Tongue (tissue), 2 donors: ENCODE results near the gene SCGB1D4. TPM values are rescaled to one million over a fixed set of nuclear protein-coding genes. Genes with fewer than 3 reads are reported as not detected.

Experiments used
- DNase-seq: peaks from one replicate; pipeline ENCODE4 v3.0.0-alpha.2; 2015
- total RNA-seq: library from RNA; depleted of rRNA; stranded (reverse); fragments of >200 nt; gene quantifications from one replicate; pipeline ENCODE4 v1.2.3, GENCODE V29; 2014

The SCGB1D4 gene
- total RNA-seq, 1 donor from 2014 or later: not detected

DNA sequence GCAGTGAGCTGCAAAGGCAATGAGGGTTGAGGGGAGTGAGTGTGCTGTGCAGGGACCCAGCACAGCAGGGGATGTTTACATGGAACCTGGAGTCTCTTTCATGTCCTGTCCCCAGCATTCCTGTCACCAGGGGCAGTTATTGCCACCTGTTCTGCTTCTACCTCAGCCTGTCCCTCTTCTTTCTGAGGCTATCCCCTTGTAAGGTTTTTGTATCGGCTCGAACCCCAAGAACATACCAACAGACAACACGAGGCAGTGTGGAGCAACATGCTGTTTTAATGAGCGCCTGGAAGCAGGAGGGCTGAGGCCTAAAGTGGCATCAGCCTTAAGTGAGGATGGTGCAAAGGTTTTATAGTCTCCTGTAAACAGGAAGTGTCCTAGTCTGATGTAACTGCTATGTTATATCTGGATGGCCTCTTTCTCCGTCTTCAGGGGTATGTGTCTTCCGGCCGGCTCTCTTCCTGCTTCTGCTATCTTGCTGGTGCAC lies 25.0 kb downstream of the SCGB1D4 start:
- DNase-seq: no peak

DNA sequence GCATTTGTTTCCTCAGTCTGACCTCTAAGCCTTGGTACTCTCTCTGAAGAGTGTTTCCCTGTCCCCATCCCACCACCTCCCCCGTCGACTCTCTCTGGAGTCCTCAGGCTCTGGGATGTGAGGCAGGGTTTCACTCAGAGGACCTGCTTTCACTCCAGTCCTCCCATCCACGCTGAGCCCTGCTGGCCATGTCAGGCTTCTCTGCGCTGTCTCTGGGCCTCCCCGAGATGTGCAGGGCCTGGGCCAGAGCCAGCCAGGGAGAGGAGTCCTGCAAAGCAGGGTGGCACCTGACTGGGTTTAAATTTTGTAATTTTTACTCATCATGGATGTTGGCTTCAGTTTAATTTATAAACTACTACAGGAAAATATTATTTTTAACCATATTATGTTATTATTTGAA lies 25.6 kb downstream of the SCGB1D4 start:
- DNase-seq: no peak

DNA sequence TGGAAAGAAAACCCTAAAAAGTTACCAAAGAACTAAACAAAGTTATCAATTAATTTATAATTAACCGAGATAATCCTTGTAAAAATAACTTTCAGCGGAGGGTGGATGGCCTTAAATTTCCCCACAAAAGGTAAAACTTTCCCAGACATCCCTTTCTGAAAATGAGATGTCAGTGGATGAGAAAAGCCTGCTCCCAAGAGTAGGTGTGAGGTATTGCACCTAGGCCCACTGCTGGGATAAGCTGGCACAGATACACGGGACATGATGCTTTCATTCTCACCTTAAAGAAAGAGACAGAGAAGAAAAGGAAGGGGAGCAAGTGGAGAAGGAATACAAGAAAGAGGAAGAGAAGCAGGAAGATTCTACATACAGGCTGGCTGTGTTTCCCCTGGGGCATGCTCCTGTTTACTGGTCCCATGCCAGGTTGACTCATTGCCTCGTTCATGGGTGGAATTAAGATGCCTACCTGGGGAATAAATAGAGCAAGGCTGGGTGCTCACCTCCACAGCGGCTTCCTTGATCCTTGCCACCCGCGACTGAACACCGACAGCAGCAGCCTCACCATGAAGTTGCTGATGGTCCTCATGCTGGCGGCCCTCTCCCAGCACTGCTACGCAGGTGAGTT lies 29.1 kb downstream of the SCGB1D4 start, which contains the start of gene SCGB2A2:
Gene SCGB2A2, plus strand, starts transcription at position 505 of the 625 bp plus-strand sequence. Its CDS starts 59 bp downstream, at position 564.
- no peak for DNase-seq

DNA sequence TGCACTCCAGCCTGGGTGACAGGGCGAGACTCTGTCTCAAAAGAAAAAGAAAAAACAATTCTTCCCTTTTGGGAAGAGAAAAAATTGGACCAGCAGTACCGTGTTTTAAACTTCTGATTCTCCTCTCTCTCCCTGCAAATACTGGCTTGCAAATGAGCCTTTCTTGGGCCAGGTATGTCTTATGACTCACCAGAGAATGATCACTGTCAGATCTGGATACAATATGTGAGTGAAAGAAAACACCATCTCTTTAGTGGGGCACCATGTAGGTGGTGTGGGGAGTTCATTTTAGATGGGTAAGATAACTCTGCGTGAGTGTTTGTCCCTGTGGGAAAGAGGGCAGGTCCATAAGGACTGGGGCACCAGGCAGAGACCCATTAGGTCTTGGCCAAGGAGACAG lies 31.3 kb downstream of the SCGB1D4 start:
- no peak for DNase-seq

DNA sequence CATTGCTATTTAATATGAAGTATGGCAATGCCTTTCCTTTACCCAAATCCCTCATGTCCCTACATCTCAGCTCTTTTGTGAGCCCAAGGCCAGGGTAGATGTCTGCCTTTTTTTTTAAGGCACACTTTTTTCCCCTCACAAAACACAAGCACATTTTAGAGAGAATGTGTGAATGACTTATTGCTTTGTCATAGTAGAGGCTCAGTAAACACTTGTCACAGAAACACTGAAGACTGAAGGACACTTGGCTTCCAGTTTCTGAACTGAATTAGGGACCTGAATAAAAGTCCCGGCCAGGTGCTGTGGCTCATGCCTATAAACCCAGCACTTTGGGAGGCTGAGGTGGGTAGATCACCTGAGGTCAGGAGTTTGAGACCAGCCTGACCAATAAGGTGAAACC lies 31.8 kb downstream of the SCGB1D4 start:
- DNase-seq: no peak

DNA sequence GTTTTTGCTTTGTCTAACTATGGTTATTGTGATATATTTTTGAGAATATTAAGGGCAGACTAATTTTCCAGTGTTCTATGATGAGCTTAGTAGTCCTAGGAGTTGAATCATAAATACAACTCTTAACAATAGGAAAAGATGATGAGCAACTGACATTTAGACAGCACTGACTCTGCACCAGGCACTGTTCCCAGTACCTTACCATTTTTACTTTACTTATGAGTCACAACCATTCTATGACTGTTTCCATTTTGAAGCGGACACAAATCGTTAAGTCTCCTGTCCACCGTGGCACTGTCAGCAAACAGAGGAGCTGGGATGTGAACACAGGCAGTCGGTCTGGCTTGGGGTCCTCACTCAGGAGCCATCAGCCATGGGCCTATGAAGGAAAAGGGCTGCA lies 32.3 kb downstream of the SCGB1D4 start:
- no peak for DNase-seq

DNA sequence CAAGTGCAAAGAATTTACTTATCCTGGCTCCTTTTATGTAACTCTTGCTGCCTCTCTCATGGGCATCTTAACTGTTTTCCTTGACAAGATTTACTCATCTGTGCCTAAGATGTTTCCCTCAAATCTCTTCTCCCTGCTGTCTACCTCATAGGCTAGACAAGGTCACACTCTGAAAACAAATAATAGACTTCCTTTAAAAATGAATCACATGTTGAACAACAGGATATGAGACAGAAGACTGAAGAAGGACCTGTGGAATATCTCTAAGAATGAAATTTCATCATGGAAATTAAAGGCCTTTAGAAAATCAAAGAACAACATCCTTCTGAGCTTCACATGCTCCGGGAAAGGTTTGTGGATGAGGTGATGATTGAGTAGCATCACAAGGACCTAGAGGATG lies 34.9 kb downstream of the SCGB1D4 start:
- no peak for DNase-seq

DNA sequence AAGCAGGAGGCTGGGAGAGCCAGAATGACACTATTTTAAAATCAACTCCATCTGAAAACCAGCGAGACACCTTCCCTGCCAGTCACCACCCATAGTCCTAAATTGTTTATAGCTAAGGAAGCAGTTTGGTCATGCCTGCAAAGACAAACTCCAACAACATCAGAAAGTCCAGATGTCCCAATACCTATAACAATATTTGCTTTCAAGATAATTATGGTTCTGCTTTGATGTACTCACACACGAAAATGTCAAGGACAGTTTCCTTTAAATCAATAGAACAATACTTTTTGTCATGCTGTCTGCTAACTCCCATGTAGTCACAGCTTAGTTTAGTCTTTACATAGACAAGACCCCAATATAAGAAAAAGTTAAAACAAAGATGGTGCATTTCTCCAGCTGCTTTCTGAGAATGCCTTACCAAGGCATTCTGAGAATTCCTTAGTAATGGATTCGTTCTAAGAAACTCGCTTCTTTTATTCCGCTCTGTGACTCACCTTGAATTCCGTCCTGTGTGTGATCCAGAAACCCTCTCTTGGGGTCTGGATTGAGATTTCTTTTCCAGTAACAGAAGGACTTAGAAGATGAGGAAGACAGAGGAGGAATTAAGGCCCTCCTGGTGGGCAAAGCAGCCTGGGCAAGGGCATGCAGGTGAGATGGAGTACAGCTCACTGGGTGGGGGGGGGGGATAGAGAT lies 38.5 kb downstream of the SCGB1D4 start:
- no peak for DNase-seq

DNA sequence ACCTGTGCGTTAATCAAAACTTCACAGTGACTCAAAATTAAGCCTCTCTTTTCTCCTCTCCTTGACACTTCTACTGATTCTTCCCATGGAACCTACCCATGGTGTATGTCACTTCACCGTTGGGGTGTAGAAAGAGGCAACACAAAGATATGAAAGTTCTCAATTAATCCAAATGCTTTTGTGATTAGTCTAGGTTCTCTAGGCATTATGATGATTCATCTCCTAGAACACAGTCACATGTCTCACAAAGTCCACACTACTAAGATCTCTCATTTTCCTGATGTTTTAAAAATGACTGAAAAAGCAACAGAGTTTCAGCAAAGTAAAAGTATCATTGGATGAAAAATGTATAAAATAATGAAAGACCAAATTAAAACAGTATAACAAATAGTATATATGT lies 42.6 kb downstream of the SCGB1D4 start:
- no peak for DNase-seq

DNA sequence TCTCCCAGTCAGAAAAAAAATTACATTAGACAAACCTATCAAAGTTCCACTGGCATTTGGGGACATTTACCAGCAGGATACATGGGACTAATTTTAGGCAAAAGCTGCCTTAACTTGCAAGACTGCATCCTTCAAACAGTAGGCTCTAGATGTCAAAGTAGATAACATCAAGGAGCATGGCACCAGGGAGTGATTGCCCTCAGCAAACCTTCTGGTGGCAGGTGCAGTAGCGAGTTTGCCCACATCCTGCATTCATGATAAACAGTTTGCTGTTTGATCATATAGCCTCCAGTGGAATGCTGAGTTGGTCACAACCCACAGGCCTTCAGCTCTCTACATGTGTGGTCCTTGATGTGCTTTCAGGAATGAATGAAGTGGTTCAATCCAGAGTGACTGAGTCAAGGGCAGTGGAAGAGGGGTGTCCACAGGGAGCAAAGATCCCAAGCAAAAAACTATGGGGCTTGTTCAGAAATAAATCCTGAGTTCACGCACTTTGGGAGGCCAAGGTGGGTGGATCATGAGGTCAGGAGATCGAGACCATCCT lies 44.8 kb downstream of the SCGB1D4 start:
- DNase-seq: no peak

DNA sequence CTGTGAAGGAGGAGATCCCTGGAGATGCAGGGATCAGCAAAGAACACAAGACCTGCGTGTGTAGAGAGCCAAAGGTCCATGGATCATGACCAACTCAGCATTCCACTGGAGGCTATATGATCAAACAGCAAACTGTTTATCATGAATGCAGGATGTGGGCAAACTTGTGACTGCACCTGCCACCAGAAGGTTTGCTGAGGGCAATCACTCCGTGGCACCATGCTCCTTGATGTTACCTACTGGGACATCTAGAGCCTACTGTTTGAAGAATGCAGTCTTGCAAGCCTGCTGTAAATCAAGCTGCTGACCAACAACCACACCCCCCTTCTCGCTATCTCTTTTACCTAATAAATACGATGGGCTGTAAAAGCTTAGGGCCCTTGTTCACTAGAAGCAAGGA lies 47.2 kb downstream of the SCGB1D4 start:
- DNase-seq: no peak

Other genes with a start within 250 kb of the SCGB1D4 start
- 16.8 TPM for gene INCENP, start 175.1 kb downstream of the SCGB1D4 start, total RNA-seq
- gene SCGB1D1, start 108.9 kb downstream of the SCGB1D4 start, total RNA-seq: not detected
- gene SCGB2A1, start 90.4 kb downstream of the SCGB1D4 start, total RNA-seq: not detected
- not detected for gene SCGB1D2, start 56.8 kb downstream of the SCGB1D4 start, total RNA-seq
- not detected for gene SCGB2A2, start 28.9 kb downstream of the SCGB1D4 start, total RNA-seq
- gene ASRGL1, start 38.4 kb upstream of the SCGB1D4 start, total RNA-seq: 9.0 TPM
- gene SCGB1A1, start 120.0 kb upstream of the SCGB1D4 start, total RNA-seq: not detected
- gene AHNAK, start 247.7 kb upstream of the SCGB1D4 start, total RNA-seq: 909 TPM